ENCODE data around the gene R3HDM2. TPM values are rescaled to one million over a fixed set of nuclear protein-coding genes. Genes with fewer than 3 reads are reported as not detected.
"Not testable (repeated sequence)": the region's sequence is repeated elsewhere in the genome, so short reads cannot be mapped to it uniquely, and the experiment has no call there.

Gene R3HDM2
- total RNA-seq, 1 donor from 2014 or later: 57.3 TPM

DNA sequence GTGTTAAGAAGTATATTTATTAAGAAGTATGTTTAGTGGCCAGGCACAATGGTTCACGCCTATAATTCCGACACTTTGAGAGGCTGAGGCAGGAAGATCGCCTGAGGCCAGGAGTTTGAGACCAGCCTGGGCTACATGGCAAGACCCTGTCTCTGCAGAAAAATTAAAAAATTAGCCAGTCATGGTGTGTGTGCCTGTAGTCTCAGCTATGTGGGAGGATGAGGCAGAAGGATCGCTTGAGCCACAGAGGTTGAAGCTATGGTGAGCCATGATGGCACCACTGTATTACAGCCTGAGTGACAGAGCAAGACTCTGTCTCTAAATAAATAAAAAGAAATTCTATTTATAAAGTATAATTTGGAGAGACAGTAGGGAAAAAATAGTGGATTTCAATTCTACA is 20.3 kb downstream of the R3HDM2 start:
- no peaks in the 10 kb centered on the region for H3K27me3 Mint-ChIP-seq (ENCODE audit: low read depth)

DNA sequence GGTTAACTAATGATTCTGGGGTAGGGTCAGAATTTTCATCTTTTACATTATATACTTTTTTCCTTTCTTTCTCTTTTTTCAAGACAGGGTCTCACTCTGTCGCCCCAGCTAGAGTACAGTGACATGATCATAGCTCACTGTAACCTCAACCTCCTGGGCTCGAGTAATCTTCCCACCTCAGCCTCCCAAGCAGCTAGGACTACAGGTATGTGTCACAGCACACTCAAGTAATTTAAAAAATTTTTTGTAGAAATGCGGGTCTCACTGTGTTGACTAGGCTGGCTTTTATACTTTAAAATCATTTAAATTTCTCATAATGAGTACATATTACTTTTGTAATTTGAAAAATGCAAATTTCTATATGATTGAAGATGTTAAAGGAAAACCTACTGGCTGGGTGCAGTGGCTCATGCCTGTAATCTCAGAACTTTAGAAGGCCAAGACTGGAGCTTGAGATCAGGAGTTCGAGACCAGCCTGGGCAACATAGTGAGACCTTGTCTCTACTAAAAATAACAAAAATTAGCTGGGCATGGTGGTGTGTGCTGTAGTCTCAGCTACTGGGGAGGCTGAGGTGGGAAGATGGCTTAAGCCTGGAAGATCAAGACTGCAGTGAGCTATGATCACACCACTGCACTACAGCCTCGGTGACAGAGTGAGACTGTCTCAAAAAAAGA is 25.7 kb downstream of the R3HDM2 start:
- H3K27me3 Mint-ChIP-seq (ENCODE audit: low read depth): no peaks in the 10 kb centered on the region
- DNase-seq (ENCODE audit: low read depth, low spot score): no peak
- no peak overlapping the region for H3K27ac Mint-ChIP-seq (ENCODE audit: unreplicated experiment)
- peaks cover 3% of the 10 kb centered on the region for H3K4me1 Mint-ChIP-seq
- TF ChIP-seq, protein P1, sequence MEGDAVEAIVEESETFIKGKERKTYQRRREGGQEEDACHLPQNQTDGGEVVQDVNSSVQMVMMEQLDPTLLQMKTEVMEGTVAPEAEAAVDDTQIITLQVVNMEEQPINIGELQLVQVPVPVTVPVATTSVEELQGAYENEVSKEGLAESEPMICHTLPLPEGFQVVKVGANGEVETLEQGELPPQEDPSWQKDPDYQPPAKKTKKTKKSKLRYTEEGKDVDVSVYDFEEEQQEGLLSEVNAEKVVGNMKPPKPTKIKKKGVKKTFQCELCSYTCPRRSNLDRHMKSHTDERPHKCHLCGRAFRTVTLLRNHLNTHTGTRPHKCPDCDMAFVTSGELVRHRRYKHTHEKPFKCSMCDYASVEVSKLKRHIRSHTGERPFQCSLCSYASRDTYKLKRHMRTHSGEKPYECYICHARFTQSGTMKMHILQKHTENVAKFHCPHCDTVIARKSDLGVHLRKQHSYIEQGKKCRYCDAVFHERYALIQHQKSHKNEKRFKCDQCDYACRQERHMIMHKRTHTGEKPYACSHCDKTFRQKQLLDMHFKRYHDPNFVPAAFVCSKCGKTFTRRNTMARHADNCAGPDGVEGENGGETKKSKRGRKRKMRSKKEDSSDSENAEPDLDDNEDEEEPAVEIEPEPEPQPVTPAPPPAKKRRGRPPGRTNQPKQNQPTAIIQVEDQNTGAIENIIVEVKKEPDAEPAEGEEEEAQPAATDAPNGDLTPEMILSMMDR (conservative IDR thresholded peaks at IDR 0.05): no peak
- H3K4me3 Mint-ChIP-seq: no peak overlapping the region
- no peaks in the 10 kb centered on the region for H3K9me3 Mint-ChIP-seq
- no peaks in the 10 kb centered on the region for H3K36me3 Mint-ChIP-seq (ENCODE audit: low read depth)

More for the DNA sequence above, 20.3 kb downstream of the R3HDM2 start:
- H3K36me3 Mint-ChIP-seq (ENCODE audit: low read depth): no peaks in the 10 kb centered on the region
- H3K4me1 Mint-ChIP-seq: peaks cover 10% of the 10 kb centered on the region
- TF ChIP-seq, protein P1 (conservative IDR thresholded peaks at IDR 0.05): no peak
- DNase-seq (ENCODE audit: low read depth, low spot score): no peak
- no peaks in the 10 kb centered on the region for H3K9me3 Mint-ChIP-seq
- no peak overlapping the region for H3K27ac Mint-ChIP-seq (ENCODE audit: unreplicated experiment)
- H3K4me3 Mint-ChIP-seq: no peak overlapping the region

DNA sequence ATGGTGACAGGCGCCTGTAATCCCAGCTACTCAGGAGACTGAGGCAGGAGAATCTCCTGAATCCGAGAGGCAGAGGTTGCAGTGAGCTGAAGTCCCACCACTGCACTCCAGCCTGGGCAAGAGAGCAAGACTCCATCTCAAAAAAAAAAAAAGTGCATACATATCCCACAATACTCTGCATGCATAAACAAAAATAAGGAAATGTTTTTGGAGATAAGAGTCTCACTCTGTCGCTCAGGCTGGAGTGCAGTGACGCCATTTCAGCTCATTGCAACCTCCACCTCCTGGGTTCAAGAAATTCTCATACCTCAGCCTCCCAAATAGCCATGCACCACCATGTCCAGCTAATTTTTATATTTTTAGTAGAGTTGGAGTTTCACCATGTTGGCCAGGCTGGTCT is 28.7 kb downstream of the R3HDM2 start:
- H3K36me3 Mint-ChIP-seq (ENCODE audit: low read depth); DNase-seq (ENCODE audit: low read depth, low spot score); H3K4me3 Mint-ChIP-seq; H3K9me3 Mint-ChIP-seq; H3K27ac Mint-ChIP-seq (ENCODE audit: unreplicated experiment); H3K27me3 Mint-ChIP-seq (ENCODE audit: low read depth); H3K4me1 Mint-ChIP-seq: not testable (repeated sequence)

DNA sequence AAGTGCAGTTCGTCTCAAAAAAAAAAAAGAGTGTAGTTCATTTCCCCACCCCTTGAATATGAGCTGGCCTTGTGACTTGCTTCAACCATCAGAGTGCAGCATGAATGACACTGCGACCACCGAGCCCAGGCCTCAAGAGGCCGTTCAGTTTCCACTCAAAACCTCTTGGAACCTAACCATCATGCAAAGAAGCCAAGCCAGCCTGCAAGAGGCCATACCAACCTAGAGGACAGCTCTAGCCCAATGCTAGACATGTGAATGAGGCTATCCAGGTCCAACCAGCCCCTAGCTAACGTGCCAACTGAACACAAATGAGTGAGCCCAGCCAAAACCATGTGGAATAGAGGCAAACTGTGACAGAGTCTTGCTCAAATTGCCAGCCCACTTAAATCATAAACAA is 29.7 kb downstream of the R3HDM2 start:
- Mint-ChIP-seq H3K9me3 (no peaks in the 10 kb centered on the region), H3K4me1 (peaks cover 3% of the 10 kb centered on the region), H3K27ac (ENCODE audit: unreplicated experiment) (peak overlapping the region; percentile 43), H3K27me3 (ENCODE audit: low read depth) (no peaks in the 10 kb centered on the region), H3K4me3 (no peak overlapping the region), H3K36me3 (ENCODE audit: low read depth) (no peaks in the 10 kb centered on the region)
- TF ChIP-seq, protein P1 (conservative IDR thresholded peaks at IDR 0.05): no peak
- DNase-seq (ENCODE audit: low read depth, low spot score): no peak

DNA sequence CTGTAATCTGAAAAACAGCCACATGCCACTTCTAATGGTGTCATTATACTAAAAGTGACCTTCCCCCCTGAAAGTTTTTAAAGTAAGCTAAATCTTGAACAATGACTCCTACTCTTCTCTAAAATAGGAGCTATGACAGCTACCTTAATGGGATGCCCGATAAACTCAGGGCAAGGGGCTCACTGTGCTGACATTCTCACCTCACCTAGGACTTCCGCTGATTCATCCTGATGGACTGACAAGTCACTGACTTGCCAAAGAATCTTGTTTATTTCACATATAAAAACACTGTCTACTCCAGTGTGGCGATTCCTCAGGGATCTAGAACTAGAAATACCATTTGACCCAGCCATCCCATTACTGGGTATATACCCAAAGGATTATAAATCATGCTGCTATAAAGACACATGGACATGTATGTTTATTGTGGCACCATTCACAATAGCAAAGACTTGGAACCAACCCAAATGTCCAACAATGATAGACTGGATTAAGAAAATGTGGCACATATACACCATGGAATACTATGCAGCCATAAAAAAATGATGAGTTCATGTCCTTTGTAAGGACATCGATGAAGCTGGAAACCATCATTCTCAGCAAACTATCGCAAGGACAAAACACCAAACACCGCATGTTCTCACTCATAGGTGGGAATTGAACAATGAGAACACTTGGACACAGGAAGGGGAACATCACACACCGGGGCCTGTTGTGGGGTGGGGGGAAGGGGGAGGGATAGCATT is 31.0 kb downstream of the R3HDM2 start:
- H3K27me3 Mint-ChIP-seq (ENCODE audit: low read depth); H3K36me3 Mint-ChIP-seq (ENCODE audit: low read depth); H3K4me1 Mint-ChIP-seq; H3K9me3 Mint-ChIP-seq; H3K4me3 Mint-ChIP-seq; DNase-seq (ENCODE audit: low read depth, low spot score); H3K27ac Mint-ChIP-seq (ENCODE audit: unreplicated experiment): not testable (repeated sequence)

DNA sequence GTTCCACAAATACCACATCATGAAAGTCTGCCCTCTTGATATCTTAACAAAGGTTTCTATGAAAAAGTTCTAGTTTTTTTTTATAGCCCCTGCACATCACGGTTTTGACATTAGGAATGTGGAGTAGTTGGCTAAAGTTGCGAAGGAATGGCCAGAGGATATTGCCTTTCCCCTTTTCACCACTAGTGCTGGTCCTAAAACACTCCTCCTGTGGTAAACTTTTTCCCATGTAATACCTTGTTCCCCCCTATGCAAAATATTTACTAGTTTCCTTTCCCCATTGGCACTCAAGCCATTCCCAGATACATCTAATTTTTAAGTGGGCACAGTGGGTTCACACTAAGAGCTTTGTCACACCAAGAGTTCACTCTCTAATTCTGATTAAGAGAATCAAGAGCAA is 33.4 kb downstream of the R3HDM2 start:
- peaks cover 3% of the 10 kb centered on the region for H3K4me1 Mint-ChIP-seq
- no peaks in the 10 kb centered on the region for H3K9me3 Mint-ChIP-seq
- no peak for DNase-seq (ENCODE audit: low read depth, low spot score)
- peaks cover 13% of the 10 kb centered on the region for H3K36me3 Mint-ChIP-seq (ENCODE audit: low read depth)
- H3K27ac Mint-ChIP-seq (ENCODE audit: unreplicated experiment): no peak overlapping the region
- TF ChIP-seq, protein P1 (conservative IDR thresholded peaks at IDR 0.05): peak; percentile 18
- H3K4me3 Mint-ChIP-seq: no peak overlapping the region
- H3K27me3 Mint-ChIP-seq (ENCODE audit: low read depth): no peaks in the 10 kb centered on the region
